Left colon (tissue), 2 donors: ENCODE results near the gene APOD. TPM values are rescaled to one million over a fixed set of nuclear protein-coding genes. Genes with fewer than 3 reads are reported as not detected.
A peak's percentile ranks its signal among the peaks of the same experiment; 100 is the strongest.

Experiments used
- ATAC-seq: fragments of 200-7000 bp; cut with Tn5 transposase; one replicate; pipeline ENCODE4 v1.9.1; 2020; ENCODE audit warnings: mild to moderate bottlenecking, moderate library complexity
- DNase-seq, 2 donors: peaks; one replicate each; pipeline ENCODE4 v3.0.0-alpha.2; 2020
- intact Hi-C, 2 donors: fragments of 100-400 bp; cut with DNase I in 1 of 2; cut with micrococcal nuclease in 1 of 2; formaldehyde crosslinking; loops; one replicate each; pipeline versions ENCODE4 v1.11.2 to v1.14.0; 2022; cut with DNase I, micrococcal nuclease
- total RNA-seq, 2 donors: library from RNA; stranded (reverse); fragmentation: NEBNext Ultra II Directional; extraction: Animal tissue kit (Norgen Biotek cat#: 25700); gene quantifications; one replicate each; pipeline ENCODE4 v1.2.1, GENCODE V29; 2021
- donor health status: DM: no; HTN: no; CAD: no.
- donor health status: DM: yes; HTN: yes; CAD: no.

Gene APOD
- total RNA-seq, 2 donors from 2014 or later = 20.5 to 27.4 TPM

DNA sequence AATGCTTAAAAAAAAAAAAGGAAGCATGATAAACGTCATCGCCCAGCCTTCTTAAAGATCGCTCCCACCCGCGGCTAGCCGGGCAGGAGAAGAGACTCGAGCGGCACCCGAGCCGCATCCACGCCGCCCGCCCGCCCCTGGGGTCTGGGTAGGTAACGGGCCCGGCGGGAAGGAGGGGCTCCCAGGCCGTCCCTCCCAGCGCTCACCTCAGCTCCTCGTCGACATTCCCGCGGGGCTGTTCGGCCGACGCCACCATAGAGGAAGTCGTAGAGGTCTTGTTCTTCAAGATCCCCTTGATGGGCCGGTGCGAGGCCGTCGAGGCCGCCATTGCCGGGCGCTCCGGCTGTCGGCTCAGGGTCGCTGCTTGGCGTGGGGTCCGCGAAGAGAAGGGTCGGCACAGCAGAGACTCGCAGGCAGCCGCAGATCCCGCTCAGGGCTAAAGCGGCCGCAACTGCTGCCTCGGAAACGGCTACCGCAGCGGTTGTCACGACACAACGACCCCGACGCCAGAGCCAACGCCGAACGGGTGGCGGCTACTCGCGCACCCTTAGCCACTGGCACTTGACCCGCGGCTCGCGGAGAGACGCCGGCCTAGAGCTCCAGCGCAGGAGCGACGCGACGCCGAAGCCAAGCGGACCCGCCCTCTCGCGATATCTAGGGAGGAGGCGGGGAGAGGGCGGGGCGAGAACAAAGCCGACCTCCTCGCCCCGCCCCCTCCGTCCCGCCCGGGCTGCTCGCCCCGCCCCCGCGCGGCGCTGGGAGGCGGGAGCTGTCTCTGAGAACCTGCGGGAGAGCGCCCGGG is 40.8 kb downstream of the APOD start, which contains the start of gene PPP1R2:
Gene PPP1R2 (minus strand): TSS at position 628 of the 802 bp plus-strand sequence. CDS start 300 bp downstream, at position 328.
- intact Hi-C loops = no loop called here
- DNase-seq (peak; percentile 85 to 95), ATAC-seq (peak; percentile 90)

DNA sequence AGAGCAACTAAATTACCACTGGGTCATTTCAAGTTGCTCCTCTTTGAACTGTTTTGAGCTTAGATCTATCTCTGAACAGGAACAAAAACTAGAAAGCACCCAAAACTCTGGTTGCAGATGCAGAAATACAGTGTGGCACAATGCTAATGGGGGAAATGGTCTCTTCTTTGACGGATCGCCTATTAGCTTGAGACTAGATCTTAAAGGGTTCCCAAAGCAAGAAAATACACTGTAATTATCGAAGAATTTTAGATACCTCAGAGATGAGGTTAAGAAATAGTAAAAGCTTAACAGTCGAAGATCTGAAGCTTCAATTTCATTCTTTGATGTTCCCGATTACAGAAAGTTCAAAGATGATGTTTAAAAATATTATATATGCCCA is 41.4 kb downstream of the APOD start:
- ATAC-seq = no peak
- DNase-seq = no peak
- intact Hi-C loops = no loop called here

DNA sequence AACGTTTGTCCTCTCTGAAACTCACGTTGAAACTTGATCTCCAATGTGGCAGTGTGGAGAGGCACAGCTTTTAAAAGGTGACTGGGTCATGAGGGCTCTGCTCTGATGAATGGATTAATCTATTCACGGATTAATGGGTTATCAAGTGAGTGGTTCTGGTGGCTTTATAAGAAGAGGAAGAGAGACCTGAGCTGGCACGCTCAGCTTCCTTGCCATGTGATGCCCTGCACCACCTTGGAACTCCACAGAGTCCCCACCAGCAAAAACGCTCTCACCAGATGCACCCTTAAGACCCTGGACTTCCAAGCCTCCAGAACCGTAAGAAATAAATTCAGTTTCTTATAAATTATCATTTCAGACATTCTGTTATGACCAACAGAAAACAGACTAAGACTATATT is 43.2 kb downstream of the APOD start:
- intact Hi-C loops = no loop called here

DNA sequence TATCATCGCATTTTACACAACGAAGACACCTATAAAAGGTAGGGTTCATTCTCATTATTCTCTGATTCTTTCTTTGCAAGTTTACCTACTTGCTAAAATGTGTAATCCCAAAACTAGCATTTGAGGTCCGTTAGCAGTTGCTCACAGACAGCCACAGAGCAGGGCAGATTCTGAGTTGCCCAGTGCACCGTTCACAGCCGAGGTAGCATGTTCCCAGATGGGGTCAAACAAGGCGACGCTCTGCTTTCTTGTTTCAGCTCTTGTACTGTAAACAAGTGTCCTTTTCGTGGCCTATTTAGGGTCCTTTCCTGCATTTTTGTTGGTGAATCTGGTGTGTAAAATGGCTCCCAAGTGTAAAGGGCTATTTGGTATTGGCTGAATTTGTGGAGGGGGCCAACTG is 43.7 kb downstream of the APOD start:
- DNase-seq (no peak), ATAC-seq (no peak)
- intact Hi-C loops = no loop called here

More for the DNA sequence above, 43.2 kb downstream of the APOD start:
- DNase-seq = no peak
- no peak for ATAC-seq

- no peak for ATAC-seq
- intact Hi-C loops = no loop called here
- no peak for DNase-seq
Observed at GRCh38 chr3:195539479-195539878, 44.3 kb downstream of the APOD start.

GRCh38 chr3:195537995-195538394 is 45.7 kb downstream of the APOD start:
- DNase-seq (no peak), ATAC-seq (no peak)
- intact Hi-C loops = no loop called here

DNA sequence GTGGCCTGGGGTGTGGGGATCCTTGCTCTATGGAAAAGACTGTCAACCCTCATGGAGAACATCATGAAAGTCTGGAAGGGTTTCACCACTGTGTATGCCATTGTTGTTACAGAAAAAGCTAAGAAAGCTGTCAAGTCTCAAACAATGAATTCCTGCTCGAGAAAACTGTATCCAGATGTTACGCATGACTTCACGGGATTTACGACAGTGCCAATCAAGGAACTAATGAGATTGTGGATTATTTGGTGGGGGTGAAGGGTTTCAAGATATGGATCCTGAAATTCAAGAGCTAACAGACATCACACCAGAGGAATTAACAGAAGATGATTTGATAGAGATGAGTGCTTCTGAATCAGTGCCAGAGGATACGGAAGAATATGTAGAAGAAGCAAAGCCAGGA is 48.4 kb downstream of the APOD start:
- no peak for DNase-seq
- intact Hi-C loops = no loop called here
- no peak for ATAC-seq

DNA sequence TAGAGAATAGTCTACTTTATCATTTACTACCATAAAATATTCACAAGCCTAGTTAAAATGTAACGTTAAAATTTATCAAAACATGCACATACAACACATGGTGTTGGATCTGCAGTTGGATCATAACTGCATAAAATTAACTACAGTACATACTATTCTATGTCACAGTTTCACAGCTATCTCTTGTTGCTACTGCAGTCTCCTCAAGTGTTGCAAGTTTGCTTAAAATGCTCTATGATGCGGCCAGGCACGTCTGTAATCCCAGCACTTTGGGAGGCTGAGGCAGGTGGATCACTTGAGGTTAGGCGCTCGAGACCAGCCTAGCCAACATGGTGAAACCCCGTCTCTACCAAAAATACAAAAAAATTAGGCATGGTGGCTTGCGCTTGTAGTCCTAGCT is 50.9 kb downstream of the APOD start:
- DNase-seq = no peak
- intact Hi-C loops = no loop called here

GRCh38 chr3:195532345-195532744 is 51.4 kb downstream of the APOD start:
- DNase-seq (no peak), ATAC-seq (no peak)
- intact Hi-C loops = no loop called here

More for the DNA sequence above, 50.9 kb downstream of the APOD start:
- no peak for ATAC-seq

- ATAC-seq (no peak), DNase-seq (no peak)
- intact Hi-C loops = no loop called here
Observed at GRCh38 chr3:195531683-195532082, 52.1 kb downstream of the APOD start.

GRCh38 chr3:195526492-195526891 is 57.2 kb downstream of the APOD start:
- DNase-seq (no peak), ATAC-seq (no peak)
- intact Hi-C loops = no loop called here

DNA sequence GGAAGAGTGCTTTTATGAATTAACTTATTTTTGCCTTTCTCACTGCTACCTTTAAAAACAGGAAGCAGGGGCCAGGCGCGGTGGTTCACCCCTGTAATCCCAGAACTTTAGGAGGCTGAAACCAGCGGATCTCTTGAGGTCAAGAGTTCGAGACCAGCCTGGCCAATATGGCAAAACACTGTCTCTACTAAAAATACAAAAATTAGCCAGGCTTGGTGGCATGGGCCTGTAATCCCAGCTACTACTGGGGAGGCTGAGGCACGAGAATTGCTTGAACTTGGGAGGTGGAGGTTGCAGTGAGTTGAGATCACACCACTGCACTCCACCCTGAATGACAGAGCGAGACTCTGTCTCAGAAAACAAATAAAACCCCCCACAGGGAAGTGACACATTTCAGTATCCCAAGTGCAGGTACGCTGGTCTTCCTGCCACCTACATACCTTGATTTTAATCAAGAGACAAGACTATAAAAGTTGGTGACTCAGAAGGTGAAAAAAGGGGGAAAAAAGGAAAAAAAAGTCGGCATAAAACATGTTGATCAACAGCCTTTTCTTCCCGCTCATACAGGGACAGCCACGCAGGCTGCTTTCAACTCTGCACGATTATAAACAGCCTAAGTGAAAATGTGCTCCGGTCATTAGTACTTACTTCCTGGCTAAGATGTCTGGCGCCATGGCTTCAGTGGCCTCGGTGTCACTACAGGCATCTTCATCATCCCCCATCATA is 59.4 kb downstream of the APOD start:
- ATAC-seq = no peak
- intact Hi-C loops = loop anchor here in 1 of 2 donors (5.0 kb wide), 1 partner anchor 252 kb away; the partner anchor contains the start of gene XXYLT1

GRCh38 chr3:195522254-195523023 is 61.3 kb downstream of the APOD start:
- DNase-seq (no peak), ATAC-seq (peak; percentile 20)
- intact Hi-C loops = loop anchor here in 1 of 2 donors (5.0 kb wide), 1 partner anchor 250 kb away; the partner anchor contains the start of gene XXYLT1

More for the DNA sequence above, 59.4 kb downstream of the APOD start:
- DNase-seq = no peak

Other genes starting within 250 kb of the APOD start
- gene ACAP2, start 140.9 kb downstream of the APOD start, total RNA-seq = 10 to 100 TPM; 63.5 to 67.9 TPM
- gene PPP1R2, start 40.6 kb downstream of the APOD start, total RNA-seq = 10 to 100 TPM; 41.1 to 50.5 TPM
- 100 to 1,000 TPM; 110 to 115 TPM for gene MUC20, start 137.0 kb upstream of the APOD start, total RNA-seq
- 100 to 1,000 TPM; 114 to 356 TPM for gene MUC4, start 228.0 kb upstream of the APOD start, total RNA-seq